NCI-H2107 treated with DMSO at 0.1 percent for 48 hours (cell line): Measurements from ENCODE around the gene ZNF205.
A peak's percentile ranks its signal among the peaks of the same experiment; 100 is the strongest.

ENCODE experiments used
- DNase-seq: peaks from one replicate; lab custom pipeline; 2025; ENCODE audit not compliant: unreplicated experiment; lab: John Stamatoyannopoulos, UW

Gene ZNF205

GRCh38 chr16:3101018-3101840, 11.2 kb upstream of the ZNF205 start:
- DNase-seq: no peak

- peak; percentile 70 for DNase-seq
These were observed 10.4 kb upstream of the ZNF205 start for GRCh38 chr16:3101841-3102470.

DNA sequence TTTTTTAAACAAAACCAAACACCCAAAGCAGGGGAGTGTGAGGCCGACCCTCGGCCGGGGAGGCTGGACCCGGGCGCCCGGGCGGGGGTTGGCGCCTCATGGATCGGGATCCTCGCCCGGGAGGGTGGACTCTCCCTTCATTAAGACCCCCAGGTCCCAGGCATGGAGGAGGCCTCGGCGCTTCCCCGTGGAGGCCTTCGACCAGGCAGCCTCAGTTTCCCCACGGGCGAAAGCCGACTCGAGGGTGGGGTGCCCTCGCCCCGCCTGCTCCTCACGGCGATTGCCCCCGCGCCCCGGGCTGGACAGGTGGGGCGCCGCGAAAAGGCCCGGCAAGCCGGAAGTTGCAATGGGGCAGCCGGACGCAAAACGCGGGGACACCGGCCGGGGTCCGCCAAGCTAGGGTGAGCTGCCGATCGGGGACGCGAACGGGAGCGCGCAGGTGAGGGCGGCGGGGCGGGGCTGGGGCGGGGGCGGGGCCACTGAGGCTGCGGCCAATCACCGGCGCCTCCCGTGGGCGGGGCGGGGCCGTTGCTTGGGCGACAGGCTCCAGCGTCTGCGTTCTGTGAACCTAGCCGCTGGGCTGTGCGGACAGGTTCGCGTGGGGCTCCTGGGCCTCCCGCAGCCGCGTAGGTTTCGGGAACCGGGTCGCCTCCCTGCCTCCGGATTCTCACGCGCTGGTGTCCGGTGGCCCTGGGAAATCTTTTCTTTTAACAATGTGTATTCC, 6.0 kb upstream of the ZNF205 start:
- DNase-seq: peak; percentile 65

- DNase-seq: no peak
These were observed 642 bp downstream of the ZNF205 start for GRCh38 chr16:3112881-3113574.

DNA sequence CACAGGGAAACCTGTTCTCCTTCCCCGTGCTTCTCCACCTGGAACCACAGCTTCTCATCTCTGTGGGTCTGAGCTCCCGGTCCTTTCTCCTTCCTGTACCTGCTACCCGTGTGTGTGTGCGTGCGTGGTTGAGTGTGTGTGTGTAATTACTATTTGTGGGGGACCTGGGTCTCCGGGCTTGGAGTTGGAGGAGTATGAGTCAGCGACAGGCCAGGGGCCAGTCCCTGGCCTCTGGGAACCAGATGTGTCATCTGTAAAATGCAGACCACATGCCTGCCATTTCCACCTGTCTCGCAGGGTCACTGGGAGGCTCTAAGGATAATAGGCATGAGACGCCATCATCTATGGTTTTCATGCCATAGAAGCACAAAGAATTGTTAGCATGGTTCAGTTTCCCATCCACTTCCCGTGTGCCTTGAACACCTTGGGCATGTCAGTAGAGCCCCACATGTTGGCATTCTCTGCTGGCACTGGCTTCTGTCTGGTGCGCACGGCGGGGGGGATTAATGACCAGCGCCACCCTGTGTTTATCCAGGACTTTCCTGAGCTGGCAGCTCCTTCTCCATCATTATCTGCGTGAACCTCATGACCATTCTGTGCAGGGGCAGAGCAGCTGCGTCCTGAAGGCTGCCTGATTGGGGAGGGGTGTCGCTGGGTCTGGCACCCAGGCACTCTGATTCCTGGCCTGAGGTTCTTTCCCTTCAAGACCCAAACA, 1.5 kb downstream of the ZNF205 start:
- no peak for DNase-seq

DNA sequence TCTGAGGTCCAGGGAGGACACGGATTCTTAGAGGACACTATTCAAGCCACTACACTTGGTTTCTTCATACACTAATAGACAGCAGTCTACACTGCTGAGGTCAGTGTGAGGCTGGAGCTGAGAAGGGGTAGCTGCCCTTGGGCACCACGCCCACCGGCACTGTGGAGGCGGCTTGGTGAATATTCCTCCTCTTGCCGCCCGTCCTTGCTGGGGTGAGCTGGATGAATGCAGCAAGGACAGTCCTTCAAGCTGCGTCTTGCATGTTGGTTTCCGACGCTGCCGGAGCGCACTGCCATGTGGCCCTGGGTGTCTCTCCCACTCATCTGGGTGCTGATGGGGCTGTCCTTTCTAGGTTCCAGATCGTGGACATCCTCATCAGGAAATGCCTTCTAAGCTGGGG, 2.6 kb downstream of the ZNF205 start:
- DNase-seq: no peak

DNA sequence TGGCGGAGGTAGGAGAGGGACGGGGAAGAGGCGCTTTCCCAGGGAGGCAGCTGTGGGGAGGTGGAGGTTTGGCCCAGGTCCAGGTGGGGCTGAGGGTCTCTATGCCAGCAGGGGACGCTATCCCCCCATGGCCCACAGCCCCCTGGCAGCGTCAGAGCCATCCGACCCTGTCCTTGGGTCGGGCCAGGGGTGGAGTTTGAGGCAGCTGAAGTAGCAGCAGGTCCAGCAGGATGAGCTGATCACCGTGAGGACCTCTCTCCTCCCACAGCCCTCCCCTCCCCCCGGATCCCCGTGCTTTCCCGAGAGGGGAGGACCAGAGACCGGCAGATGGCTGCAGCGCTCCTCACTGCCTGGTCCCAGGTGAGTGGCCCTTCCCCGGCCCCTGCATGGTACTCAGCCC, 3.2 kb downstream of the ZNF205 start:
- DNase-seq: no peak

- no peak for DNase-seq
These were observed 5.9 kb downstream of the ZNF205 start for GRCh38 chr16:3118204-3118790.

- DNase-seq: no peak
These were observed 6.5 kb downstream of the ZNF205 start for GRCh38 chr16:3118846-3119245.

DNA sequence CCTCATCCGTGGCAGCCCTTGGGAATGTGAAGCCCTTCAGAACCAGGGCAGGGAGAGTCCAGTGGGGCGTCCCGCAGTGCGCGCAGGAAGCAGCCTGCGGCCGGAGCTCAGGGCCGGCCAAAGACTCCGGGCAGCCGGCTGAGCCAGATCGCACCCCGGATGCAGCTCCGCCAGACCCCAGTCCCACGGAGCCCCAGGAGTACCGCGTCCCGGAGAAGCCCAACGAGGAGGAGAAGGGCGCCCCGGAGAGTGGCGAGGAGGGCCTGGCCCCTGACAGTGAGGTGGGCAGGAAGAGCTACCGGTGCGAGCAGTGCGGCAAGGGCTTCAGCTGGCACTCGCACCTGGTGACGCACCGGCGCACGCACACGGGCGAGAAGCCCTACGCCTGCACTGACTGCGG, 6.9 kb downstream of the ZNF205 start:
- DNase-seq: no peak

- DNase-seq: no peak
These were observed 7.5 kb downstream of the ZNF205 start for GRCh38 chr16:3119701-3120408.

DNA sequence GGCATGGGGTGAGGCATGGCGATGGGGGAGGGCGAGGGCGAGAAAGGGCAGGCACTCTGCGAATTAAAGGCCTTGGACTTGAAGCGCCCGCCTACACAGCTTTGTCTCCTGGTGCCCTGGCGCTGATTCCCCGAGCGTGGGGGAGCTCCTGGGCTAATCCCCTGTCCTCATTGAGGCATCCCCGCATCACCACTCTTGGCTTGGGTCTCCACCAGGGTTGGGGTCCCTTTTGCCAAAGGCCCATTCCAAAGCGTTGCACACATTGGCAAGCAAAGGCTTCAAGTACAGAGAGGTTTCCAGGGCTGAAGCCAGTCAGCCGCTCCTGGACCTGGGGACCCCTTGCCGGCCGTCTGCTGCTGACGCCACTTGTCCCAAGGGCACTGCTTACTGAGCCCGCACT, 8.0 kb downstream of the ZNF205 start:
- no peak for DNase-seq

GRCh38 chr16:3121851-3122467, 9.6 kb downstream of the ZNF205 start:
- no peak for DNase-seq

GRCh38 chr16:3122926-3123570, 10.7 kb downstream of the ZNF205 start:
- no peak for DNase-seq

DNA sequence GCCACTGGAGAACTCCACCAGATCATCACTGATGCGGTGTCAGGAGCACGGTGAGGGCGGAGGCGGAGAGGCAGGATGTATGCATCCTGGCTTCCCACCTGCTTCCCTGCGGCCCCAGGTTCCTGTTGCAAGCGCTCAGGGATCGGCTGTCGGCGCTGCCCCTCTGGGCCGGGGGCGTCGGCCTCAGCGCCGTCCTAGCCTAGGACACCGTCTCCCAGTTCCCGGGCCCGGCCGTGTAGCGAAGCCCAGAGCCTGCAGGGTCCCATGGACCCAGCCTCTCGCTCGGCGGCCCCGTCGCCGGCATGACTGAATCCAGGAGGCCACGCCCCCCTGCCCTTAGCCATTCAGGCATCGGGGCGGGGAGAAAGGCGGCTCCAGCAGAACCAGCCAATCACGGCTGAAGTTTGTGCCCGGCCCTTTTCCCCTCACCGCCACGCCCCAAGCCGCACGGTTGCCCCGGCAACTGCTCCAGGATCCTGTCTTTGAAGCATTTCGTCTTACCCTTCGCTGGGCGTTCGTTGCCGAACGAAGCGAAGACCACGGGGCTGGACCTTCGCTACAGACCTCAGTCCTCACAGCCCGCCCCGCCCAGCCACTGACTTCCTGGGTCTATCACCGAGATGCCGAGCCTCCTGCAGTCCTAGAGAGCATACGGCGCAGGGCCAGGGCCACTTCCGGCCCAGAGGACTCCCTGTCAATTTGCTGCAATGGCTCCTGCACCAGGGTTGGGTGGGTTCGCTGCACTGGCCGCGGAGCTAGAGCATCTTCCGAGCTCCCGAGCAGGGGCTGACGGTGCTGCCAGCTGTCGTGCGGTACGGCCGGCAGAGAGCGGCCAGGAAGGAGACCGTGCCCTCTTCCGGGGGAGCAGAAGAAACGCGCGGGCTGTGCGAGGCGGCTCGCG, 11.8 kb downstream of the ZNF205 start:
- peak; percentile 91 for DNase-seq

DNA sequence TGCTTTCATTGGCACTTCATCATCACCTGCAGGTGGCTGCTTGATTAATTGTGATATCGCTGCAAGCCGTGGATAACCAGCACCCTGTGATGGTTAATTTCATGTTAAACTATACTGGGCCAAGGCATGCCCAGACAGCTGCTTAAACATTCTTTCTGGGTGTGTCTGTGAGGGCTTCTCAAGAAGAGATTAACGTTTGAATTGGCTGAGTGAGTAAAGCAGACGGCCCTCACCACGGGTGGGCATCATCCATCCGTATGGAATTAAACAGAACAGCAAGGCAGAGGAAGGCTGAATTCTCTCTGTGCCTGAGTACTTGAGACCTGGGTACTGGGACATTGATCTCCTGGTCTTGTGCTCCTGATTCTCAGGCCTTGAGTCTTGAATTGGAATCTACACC, 15.4 kb downstream of the ZNF205 start:
- DNase-seq: no peak

DNA sequence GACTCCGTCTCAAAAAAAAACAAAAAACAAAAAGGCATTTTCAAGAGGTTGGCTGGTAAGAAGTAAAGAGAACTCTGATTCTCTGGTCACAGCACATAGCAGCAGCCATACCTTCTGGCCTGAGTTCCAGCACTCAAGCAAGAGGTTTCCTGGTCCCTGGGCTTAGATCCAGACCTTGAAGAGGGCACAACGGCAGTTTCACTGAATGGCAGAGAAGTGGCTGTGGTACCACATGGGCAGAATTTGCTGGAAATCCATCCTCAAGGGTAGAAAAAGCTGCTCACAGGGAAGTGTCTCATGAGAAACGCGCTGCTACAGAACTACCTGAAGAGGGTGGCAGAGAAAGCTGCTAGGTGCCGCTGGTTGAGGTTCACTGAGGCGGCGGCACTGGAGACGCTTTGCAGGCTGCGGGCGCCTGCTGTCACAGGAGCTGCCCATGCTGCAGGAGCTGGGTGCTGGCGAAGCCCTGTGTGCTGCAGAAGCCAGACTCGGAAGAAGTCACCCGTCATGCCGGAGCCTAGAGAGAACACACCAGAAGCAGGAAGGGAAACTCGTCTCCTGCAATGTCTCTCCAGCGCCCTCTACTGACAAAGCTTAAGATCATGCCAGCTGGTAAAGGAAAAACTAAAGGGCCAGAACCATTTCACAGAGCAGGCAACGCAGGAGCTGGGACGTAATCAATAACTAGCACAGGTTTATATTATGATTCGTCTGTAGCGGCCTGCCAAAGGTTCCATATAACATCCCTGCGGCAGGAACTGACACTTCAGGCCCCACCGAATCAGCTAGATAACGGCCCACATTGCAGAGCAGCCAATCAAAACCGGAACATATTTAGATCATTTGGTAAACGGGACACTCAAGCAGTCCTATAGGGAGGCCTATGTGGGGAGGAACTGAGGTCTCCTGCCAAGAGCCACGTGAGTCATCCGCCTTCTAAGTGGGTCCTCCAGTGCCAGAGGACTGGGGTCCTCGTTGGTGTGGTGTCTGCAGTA, 17.0 kb downstream of the ZNF205 start:
- peak; percentile 77 for DNase-seq
